HepG2 (cell line): ENCODE data around the gene KDM3B. TPM values are rescaled to one million over a fixed set of nuclear protein-coding genes. Genes with fewer than 3 reads are reported as not detected.

Experiments used
- ARID2 ChIP-seq: sonication (generic); formaldehyde crosslinking; IDR thresholded peaks from 2 replicates; pipeline ENCODE4 v1.8.1; 2022; ENCODE audit warnings: mild to moderate bottlenecking, missing genetic modification reagents, borderline replicate concordance
- ARNTL ChIP-seq: sonication (generic); formaldehyde crosslinking; IDR thresholded peaks from 2 replicates; pipeline ENCODE4 v1.4.0; 2020; ENCODE audit warnings: mild to moderate bottlenecking, missing genetic modification reagents
- CREBL2 ChIP-seq: sonication (generic); formaldehyde crosslinking; IDR thresholded peaks from 2 replicates; pipeline ENCODE4 v1.8.1; 2023; ENCODE audit warnings: missing genetic modification reagents, mild to moderate bottlenecking, borderline replicate concordance
- E2F1 ChIP-seq: sonication (generic); formaldehyde crosslinking; IDR thresholded peaks from 2 replicates; pipeline ENCODE4 v1.5.0; 2020; ENCODE audit warnings: missing genetic modification reagents
- EEA1 ChIP-seq: sonication (generic); formaldehyde crosslinking; IDR thresholded peaks from 2 replicates; pipeline ENCODE4 v1.5.1; 2020; ENCODE audit warnings: mild to moderate bottlenecking, missing genetic modification reagents, borderline replicate concordance
- EP300 ChIP-seq, 3 experiments: sonication (generic) in 1 of 3; formaldehyde crosslinking in 1 of 3; IDR thresholded peaks; 2 replicates each; pipeline versions ENCODE4 v1.5.1 to v1.6.1; 2011 to 2020; ENCODE audit warnings: low read depth in 2 of 3, low read length in 2 of 3, borderline replicate concordance in 1 of 3, improper control_type of control experiment in 1 of 3, mild to moderate bottlenecking in 1 of 3, missing genetic modification reagents in 1 of 3, moderate library complexity in 1 of 3
- HES4 ChIP-seq: sonication (generic); formaldehyde crosslinking; IDR thresholded peaks from 2 replicates; pipeline ENCODE4 v1.9.0; 2021; ENCODE audit warnings: mild to moderate bottlenecking, missing genetic modification reagents, borderline replicate concordance
- KMT2B ChIP-seq: IDR thresholded peaks from 2 replicates; pipeline ENCODE4 v1.6.1; 2016; ENCODE audit warnings: missing genetic modification reagents, missing compliant biosample characterization
- MLLT10 ChIP-seq: sonication (generic); formaldehyde crosslinking; IDR thresholded peaks from 2 replicates; pipeline ENCODE4 v1.4.0; 2020; ENCODE audit warnings: missing genetic modification reagents
- MYPOP ChIP-seq: sonication (generic); formaldehyde crosslinking; IDR thresholded peaks from 2 replicates; pipeline ENCODE4 v1.8.1; 2023; ENCODE audit warnings: mild to moderate bottlenecking, moderate library complexity, missing genetic modification reagents
- SIN3A ChIP-seq: IDR thresholded peaks from 2 replicates; pipeline ENCODE4 v1.6.1; 2011; ENCODE audit warnings: low read depth, mild to moderate bottlenecking, control low read depth, low read length, borderline replicate concordance
- ZBED4 ChIP-seq: sonication (generic); formaldehyde crosslinking; IDR thresholded peaks from 2 replicates; pipeline ENCODE4 v1.4.0; 2020; ENCODE audit warnings: missing genetic modification reagents, borderline replicate concordance
- ZBTB33 ChIP-seq: sonication (generic); formaldehyde crosslinking; IDR thresholded peaks from 2 replicates; pipeline ENCODE4 v1.4.0; 2020; ENCODE audit warnings: missing genetic modification reagents
- ZNF33A ChIP-seq: sonication (generic); formaldehyde crosslinking; IDR thresholded peaks from 2 replicates; pipeline ENCODE4 v1.5.1; 2020; ENCODE audit warnings: missing genetic modification reagents, mild to moderate bottlenecking, moderate library complexity, borderline replicate concordance
- polyA plus RNA-seq, 8 experiments: library from polyadenylated mRNA; depleted of rRNA in 3 of 8; stranded (reverse) in 7 of 8; unstranded in 1 of 8; fragments of >200 nt; fragmentation: Illumina TruSeq in 4 of 8; extraction: Trizol in 4 of 8; gene quantifications; 2 replicates each; pipeline versions ENCODE4 v1.2.1 to v1.2.3, GENCODE V29; 2011 to 2016; ENCODE audit warnings: low read depth in 4 of 8, missing spikeins in 1 of 8, mixed read lengths in 1 of 8; ENCODE audit not compliant: insufficient read depth in 1 of 8
- total RNA-seq, 5 experiments: library from RNA; depleted of rRNA; stranded (reverse); fragments of >200 nt; fragmentation: Illumina TruSeq; extraction: Trizol; gene quantifications; 2 replicates each; pipeline ENCODE4 v1.2.3, GENCODE V29; 2016; ENCODE audit warnings: low read depth in 1 of 5
- TF ChIP-seq, protein P1 (sequence below): sonication (generic); formaldehyde crosslinking; IDR thresholded peaks from 2 replicates; pipeline ENCODE4 v1.5.0; 2020; ENCODE audit warnings: mild to moderate bottlenecking, missing genetic modification reagents

The KDM3B gene
- total and polyA plus RNA-seq, 2 of the 13 experiments (the other 11 are each of a cell fraction or from before 2014, with no cell fraction given): 19.7 to 34.3 TPM

GRCh38 chr5:138466125-138466899, 113.8 kb downstream of the KDM3B start (continued):
- TF ChIP-seq ZBED4 (CRISPR knock-in tag): peak; percentile 79; the same call in 1 of the 2 replicates
- no peak for TF ChIP-seq ZNF33A
- peak; percentile 84; the same call in 1 of the 2 replicates for TF ChIP-seq SIN3A
- TF ChIP-seq ZBTB33 (CRISPR knock-in tag): no peak
- peak; percentile 19; the same call in 1 of the 2 replicates for TF ChIP-seq KMT2B (CRISPR knock-in tag)
- TF ChIP-seq CREBL2 (CRISPR knock-in tag): 0 out of 2 replicates have a peak, but pooled peaks have one; percentile 47
- TF ChIP-seq E2F1 (CRISPR knock-in tag): no peak
- no peak for TF ChIP-seq EEA1 (CRISPR knock-in tag)
- TF ChIP-seq, protein P1, sequence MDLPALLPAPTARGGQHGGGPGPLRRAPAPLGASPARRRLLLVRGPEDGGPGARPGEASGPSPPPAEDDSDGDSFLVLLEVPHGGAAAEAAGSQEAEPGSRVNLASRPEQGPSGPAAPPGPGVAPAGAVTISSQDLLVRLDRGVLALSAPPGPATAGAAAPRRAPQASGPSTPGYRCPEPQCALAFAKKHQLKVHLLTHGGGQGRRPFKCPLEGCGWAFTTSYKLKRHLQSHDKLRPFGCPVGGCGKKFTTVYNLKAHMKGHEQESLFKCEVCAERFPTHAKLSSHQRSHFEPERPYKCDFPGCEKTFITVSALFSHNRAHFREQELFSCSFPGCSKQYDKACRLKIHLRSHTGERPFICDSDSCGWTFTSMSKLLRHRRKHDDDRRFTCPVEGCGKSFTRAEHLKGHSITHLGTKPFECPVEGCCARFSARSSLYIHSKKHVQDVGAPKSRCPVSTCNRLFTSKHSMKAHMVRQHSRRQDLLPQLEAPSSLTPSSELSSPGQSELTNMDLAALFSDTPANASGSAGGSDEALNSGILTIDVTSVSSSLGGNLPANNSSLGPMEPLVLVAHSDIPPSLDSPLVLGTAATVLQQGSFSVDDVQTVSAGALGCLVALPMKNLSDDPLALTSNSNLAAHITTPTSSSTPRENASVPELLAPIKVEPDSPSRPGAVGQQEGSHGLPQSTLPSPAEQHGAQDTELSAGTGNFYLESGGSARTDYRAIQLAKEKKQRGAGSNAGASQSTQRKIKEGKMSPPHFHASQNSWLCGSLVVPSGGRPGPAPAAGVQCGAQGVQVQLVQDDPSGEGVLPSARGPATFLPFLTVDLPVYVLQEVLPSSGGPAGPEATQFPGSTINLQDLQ: no peak
- TF ChIP-seq ARID2 (CRISPR knock-in tag): no peak
- no peak for TF ChIP-seq MLLT10 (CRISPR knock-in tag)
- no peak for TF ChIP-seq EP300 (IDR thresholded peaks at IDR 0.05; ENCODE audit: low read depth in 2 of 2, low read length in 2 of 2)
- TF ChIP-seq EP300 (CRISPR knock-in tag; IDR thresholded peaks at IDR 0.05; ENCODE audit: borderline replicate concordance): no peak
- peak; percentile 28; the same call in 1 of the 2 replicates for TF ChIP-seq ARNTL (CRISPR knock-in tag)
- 0 out of 2 replicates have a peak, but pooled peaks have one; percentile 49 for TF ChIP-seq MYPOP (CRISPR knock-in tag)
- TF ChIP-seq HES4 (CRISPR knock-in tag): no peak
